GM21423 (cell line): ENCODE measurements around the gene PILRA.
A peak's percentile ranks its signal among the peaks of the same experiment; 100 is the strongest.
"Not testable (repeated sequence)": the region's sequence is repeated elsewhere in the genome, so short reads cannot be mapped to it uniquely, and the experiment has no call there.

Experiments
- ATAC-seq: cut with Tn5 transposase; IDR thresholded peaks from one replicate; pipeline ENCODE4 v1.9.1; 2021; ENCODE audit warnings: mild to moderate bottlenecking, moderate library complexity; ENCODE audit not compliant: unreplicated experiment

The PILRA gene

GRCh38 chr7:100357131-100357561 lies 16.1 kb upstream of the PILRA start:
- ATAC-seq: no peak

- no peak for ATAC-seq
Measured at GRCh38 chr7:100358027-100358856, 15.0 kb upstream of the PILRA start, which contains the start of gene PILRB. PILRB (plus strand) TSS chr7:100358117; CDS start chr7:100358303, 186 bp downstream.

GRCh38 chr7:100358857-100359212 lies 14.5 kb upstream of the PILRA start:
- ATAC-seq: no peak

- ATAC-seq: no peak
Measured at GRCh38 chr7:100360135-100360854, 13.0 kb upstream of the PILRA start.

- ATAC-seq: no peak
Measured at GRCh38 chr7:100363098-100363497, 10.2 kb upstream of the PILRA start.

- not testable (repeated sequence) for ATAC-seq
Measured at GRCh38 chr7:100363797-100364196, 9.5 kb upstream of the PILRA start.

GRCh38 chr7:100364480-100364879 lies 8.8 kb upstream of the PILRA start:
- ATAC-seq: no peak

- not testable (repeated sequence) for ATAC-seq
Measured at GRCh38 chr7:100365998-100366367, 7.3 kb upstream of the PILRA start.

- no peak for ATAC-seq
Measured at GRCh38 chr7:100366411-100367250, 6.7 kb upstream of the PILRA start.

GRCh38 chr7:100367251-100367620 lies 6.1 kb upstream of the PILRA start:
- ATAC-seq: no peak

GRCh38 chr7:100367676-100368613 lies 5.3 kb upstream of the PILRA start:
- no peak for ATAC-seq

- peak; percentile 67 for ATAC-seq
Measured at GRCh38 chr7:100369105-100369504, 4.2 kb upstream of the PILRA start.

GRCh38 chr7:100370303-100370702 lies 3.0 kb upstream of the PILRA start:
- ATAC-seq: no peak

- ATAC-seq: no peak
Measured at GRCh38 chr7:100370746-100371145, 2.5 kb upstream of the PILRA start.

- ATAC-seq: no peak
Measured at GRCh38 chr7:100371561-100372171, 1.6 kb upstream of the PILRA start.

- ATAC-seq: no peak
Measured at GRCh38 chr7:100372256-100372655, 1.0 kb upstream of the PILRA start.

GRCh38 chr7:100372694-100373093 lies 593 bp upstream of the PILRA start:
- ATAC-seq: no peak

GRCh38 chr7:100373870-100374598 lies 747 bp downstream of the PILRA start:
- not testable (repeated sequence) for ATAC-seq

GRCh38 chr7:100374601-100375000 lies 1.3 kb downstream of the PILRA start:
- no peak for ATAC-seq
